IPS DF 19.7 (cell line): ENCODE data around the gene GLRX.

Experiments
- DNase-seq: peaks from one replicate; pipeline ENCODE4 v3.0.0-alpha.2; 2013; ENCODE audit warnings: low read depth, low spot score

GLRX gene

GRCh38 chr5:95808686-95809413 is 13.7 kb downstream of the GLRX start:
- no peak for DNase-seq

- no peak for DNase-seq
Measured at GRCh38 chr5:95808013-95808685, 14.4 kb downstream of the GLRX start.

DNA sequence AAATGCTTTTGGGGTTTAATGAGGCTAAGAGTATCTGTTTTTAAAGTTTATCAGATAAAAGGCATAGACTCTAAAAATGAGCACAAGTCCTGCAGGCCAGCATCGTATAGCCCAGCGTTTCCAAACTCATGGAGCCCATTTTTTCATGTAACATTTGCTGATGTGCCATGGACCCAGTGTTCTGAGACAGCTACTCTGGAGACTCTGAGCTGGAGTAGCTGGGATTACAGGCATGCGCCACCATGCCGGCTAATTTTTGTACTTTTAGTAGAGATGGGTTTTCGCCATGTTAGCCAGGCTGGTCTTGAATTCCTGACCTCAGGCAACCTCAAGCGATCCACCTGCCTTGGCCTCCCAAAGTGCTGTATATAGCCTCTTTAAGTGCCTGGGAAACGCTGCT is 15.8 kb downstream of the GLRX start:
- DNase-seq, result no peak

DNA sequence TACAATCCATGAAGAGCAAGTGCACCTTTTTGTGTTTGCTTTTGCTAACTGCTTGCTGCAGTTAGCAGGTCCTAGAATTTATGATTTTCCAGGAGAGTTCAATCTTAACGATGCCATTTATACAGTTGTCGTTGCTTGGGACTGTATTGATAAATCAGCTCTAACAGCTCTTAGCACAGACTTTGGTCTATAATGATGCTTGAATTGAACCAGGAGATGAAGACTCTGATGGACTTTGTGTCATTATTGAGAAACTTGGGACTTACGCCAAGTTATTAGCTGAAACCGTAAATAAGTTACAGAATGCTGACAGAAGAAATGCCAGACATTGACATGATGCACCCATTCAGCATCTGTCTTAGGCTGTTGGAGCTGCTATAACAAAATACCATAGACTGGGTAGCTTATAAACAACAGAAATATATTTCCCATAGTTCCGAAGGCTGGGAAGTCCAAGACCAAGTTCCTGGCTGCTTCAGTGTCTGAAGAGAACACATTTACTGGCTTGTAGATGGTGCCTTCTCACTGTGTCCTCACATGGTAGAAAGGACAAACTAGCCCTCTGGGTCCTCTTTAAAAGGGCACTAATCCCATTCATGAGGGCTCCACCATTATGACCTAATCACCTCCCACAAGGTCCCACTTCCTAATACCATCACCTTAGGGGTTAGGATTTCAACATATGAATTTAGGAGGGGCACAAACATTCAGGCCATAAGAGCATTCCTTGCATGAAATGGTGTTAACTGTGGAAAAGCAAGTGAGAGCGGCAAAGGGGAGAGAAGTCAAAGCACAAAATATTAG is 17.6 kb downstream of the GLRX start:
- no peak for DNase-seq

- DNase-seq, result no peak
Measured at GRCh38 chr5:95803271-95804148, 19.0 kb downstream of the GLRX start.

GRCh38 chr5:95801961-95802360 is 20.6 kb downstream of the GLRX start:
- DNase-seq, result no peak

- no peak for DNase-seq
Measured at GRCh38 chr5:95801532-95801931, 21.0 kb downstream of the GLRX start.

DNA sequence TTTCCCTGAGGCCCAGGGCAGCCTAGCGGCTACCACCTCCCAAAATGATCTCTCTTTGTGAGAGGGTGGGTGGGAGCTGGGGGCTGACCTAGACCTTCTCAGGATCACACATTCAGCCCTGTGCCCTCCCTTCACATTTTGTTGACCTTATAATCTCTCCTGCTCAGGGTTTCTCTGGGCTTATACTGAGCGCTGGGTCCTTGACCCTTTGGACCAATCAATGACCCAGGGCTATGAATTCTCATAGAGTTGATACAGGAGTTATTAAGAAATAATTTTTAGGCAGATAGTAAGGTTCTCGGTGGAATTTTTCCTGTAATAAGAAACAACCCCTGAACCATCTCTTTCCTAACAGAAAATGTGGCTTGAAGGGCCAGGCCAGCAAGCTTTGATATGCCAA is 22.0 kb downstream of the GLRX start:
- no peak for DNase-seq

GRCh38 chr5:95799191-95799835 is 23.2 kb downstream of the GLRX start:
- DNase-seq, result no peak

DNA sequence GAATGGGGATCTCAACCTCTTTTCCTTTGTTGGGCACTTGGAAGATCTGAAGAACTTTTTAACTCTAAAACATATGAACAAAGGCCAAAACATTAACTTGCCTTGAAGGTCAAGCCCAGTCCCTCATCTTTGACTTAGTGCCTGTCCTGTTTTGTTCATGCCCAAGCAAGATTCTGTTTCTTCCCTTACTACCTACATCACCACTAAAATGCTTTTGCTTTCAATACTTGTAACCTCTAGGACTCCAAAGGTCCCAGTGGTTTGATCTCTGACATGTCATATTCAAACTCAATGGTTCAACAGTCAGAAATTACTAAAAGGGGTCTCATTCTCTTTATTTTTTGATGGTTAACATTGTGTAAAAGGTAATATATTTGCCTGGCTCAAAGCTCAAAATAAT is 24.0 kb downstream of the GLRX start:
- no peak for DNase-seq

GRCh38 chr5:95798048-95798447 is 24.5 kb downstream of the GLRX start:
- DNase-seq, result no peak

GRCh38 chr5:95797301-95797700 is 25.2 kb downstream of the GLRX start:
- DNase-seq, result no peak

- DNase-seq, result no peak
Measured at GRCh38 chr5:95794070-95794516, 28.4 kb downstream of the GLRX start.

- DNase-seq, result no peak
Measured at GRCh38 chr5:95791751-95792150, 30.8 kb downstream of the GLRX start.

- DNase-seq, result no peak
Measured at GRCh38 chr5:95788493-95788892, 34.0 kb downstream of the GLRX start.

DNA sequence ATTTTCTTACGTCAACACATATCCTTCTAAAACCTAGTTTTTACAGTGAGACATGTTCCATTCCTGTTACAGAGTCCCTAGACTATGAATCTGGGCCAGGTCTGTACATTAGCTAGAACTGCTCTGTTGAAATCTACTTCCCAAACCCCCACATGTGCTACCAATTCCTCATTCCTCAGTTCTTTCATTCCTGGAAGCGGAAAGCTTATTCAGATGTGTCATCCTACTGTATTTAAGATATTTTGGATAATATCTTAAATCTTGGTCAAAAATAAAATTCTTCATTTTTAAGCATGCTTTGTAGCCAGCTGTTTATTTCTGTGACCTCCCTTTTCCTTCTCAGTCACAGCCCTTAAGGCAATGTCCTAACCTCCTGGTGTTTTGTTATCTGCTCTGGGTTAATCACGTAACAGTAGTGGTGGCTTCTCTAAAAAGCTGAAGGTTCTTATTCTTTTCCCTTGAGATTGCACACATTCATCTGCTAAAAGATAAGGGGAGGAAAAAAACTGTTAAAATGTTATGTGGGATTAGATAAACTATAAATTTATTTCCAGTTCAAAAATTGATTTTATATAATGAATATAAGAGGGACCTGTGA is 35.6 kb downstream of the GLRX start:
- DNase-seq, result no peak

- no peak for DNase-seq
Measured at GRCh38 chr5:95784514-95785302, 37.8 kb downstream of the GLRX start.

DNA sequence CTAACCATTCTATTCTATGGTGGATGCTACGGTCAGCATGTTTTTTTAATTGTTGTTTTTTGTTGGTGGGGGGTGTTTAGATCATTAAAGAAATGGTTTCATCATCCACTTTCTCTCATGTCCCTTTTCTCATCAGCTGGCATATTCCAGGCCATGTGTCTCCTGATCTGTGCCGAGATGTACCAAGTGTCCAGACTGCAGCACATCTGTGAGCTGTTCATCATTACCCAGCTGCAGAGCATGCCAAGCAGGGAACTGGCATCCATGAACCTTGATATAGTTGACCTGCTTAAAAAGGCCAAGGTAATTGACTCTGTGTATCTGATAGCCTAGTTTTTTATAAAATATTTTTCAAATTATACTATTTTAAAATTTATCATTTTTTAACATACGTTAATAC is 38.9 kb downstream of the GLRX start:
- no peak for DNase-seq

DNA sequence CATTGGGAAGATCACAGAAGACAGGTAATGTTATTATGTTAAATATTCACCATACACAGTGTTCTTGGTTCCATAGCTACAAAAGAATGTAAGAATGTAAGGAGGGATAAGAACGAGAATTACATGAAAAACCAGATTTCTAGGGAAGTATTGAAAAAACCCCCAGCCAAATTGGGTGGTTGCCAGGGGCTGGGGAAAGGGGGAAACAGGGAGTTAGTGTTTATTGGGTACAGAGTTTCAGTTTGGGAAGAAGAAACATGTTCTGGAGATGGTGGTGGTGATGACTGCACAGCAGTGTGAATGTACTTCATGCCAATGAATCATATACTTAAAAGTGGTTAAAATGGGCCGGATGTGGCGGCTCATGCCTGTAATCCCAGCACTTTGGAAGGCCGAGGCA is 40.3 kb downstream of the GLRX start:
- no peak for DNase-seq

- DNase-seq, result peak; percentile 30
Measured at GRCh38 chr5:95781101-95781583, 41.4 kb downstream of the GLRX start.
